GM19438 (cell line): Measurements from ENCODE around the gene PDZD4.

Source experiments
- ATAC-seq: cut with Tn5 transposase; IDR thresholded peaks from one replicate; pipeline ENCODE4 v1.9.1; 2021; ENCODE audit warnings: low read depth; ENCODE audit not compliant: unreplicated experiment

Gene PDZD4

DNA sequence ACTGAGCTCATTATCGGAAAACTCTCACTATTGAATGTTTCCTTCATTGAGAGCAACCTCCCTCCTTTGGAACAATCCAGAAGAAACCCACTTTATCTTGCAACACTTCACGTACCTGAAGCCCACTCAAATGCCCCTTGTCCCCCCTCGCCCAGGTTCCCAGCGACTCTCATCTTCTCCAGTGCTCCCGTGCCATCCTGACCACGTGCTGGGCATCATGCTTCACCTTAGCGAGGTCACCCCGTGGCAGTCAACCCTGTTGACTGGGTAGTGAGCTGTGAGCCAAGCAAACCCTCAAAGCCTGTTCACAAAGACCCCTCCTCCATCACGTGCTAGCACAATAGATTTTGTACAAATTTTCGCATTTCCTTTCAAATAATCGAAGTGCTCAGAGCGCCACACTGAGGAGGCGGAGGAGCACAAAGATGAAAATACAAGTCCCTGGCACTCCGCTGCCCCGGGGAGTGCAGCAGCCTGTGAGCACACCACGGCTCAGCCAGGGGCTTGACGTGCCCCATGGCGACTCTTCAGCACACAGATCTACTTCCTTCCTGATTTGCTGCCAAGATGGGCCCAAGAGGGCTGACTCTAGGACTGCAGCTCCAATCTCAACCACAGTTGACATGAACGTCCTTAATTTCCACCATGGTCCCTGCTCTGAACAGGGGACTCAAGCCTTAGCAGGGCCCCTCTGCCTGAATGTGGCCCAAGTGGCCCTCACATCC, 15.6 kb downstream of the PDZD4 start:
- no peak for ATAC-seq

DNA sequence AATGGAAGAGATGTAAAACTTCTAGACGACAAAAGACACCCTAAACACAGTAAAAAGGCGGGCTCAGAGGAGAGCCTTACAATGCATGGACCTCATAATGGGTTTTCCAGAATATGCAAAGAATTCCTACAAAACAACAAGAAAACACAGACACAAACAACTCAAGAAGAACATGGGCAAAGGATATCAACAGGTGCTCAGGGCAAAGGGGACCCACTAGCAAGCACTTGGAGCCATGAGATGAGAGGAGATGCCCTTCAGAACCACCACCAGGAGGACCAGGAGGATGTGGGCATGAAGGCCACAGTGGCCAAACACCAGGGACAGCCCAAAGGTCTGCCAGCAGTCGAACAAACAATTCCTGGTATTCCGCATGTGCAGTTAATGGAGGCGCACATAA, 17.2 kb downstream of the PDZD4 start:
- ATAC-seq: no peak

- no peak for ATAC-seq
These were observed 18.1 kb downstream of the PDZD4 start for GRCh38 chrX:153812220-153812619.

DNA sequence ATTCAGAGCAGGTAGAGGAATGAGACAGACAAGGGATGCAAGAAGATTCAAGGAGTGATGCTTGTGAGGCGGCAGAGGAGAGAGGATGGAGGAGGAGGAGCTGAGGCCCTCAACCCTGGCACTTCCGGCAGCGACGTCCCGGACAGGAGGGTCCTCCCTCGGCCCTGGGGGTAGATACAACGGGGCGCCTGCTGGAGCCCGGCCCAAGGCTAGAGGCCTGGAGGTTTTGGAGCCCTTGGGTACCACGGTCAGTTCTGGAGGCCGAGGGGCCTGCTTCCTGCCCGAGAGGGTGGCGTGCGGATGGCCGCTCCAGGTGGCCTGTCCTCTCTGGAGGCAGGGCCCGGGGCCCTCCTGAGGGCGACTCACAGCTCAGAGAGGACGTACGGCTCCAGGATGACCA, 22.4 kb downstream of the PDZD4 start:
- no peak for ATAC-seq

- ATAC-seq: no peak
These were observed 23.3 kb downstream of the PDZD4 start for GRCh38 chrX:153806999-153807575.

- no peak for ATAC-seq
These were observed 24.9 kb downstream of the PDZD4 start for GRCh38 chrX:153805436-153805835.

GRCh38 chrX:153804621-153805020, 25.7 kb downstream of the PDZD4 start:
- ATAC-seq: no peak

DNA sequence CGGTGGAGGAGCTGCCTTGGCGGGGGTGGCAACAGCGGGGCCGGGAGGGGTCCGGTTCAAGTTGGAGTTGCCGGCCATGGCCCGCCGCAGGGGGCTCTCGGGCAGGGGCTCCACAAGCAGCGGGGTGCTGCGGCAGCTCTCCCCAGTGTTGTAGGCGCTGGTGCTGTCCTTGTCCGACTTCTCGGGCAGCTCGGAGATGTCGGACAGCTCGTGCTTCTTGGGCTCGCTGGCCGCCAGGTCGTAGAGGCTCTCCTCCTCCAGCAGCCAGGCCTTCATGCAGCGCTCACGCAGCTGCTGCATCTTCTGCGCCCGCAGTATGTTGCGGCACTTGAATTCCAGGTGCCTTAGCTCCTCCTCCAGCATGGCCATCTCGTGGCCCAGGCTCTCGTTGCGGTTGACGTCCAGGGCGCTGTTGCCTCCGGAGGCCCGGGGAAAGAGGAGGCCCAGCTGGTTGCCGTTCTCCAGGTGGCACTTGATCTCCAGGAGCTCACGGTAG, 26.2 kb downstream of the PDZD4 start:
- no peak for ATAC-seq

GRCh38 chrX:153803211-153804099, 26.9 kb downstream of the PDZD4 start:
- ATAC-seq: no peak

- no peak for ATAC-seq
These were observed 27.8 kb downstream of the PDZD4 start for GRCh38 chrX:153802513-153803045.

- ATAC-seq: no peak
These were observed 28.7 kb downstream of the PDZD4 start for GRCh38 chrX:153801669-153802068.

DNA sequence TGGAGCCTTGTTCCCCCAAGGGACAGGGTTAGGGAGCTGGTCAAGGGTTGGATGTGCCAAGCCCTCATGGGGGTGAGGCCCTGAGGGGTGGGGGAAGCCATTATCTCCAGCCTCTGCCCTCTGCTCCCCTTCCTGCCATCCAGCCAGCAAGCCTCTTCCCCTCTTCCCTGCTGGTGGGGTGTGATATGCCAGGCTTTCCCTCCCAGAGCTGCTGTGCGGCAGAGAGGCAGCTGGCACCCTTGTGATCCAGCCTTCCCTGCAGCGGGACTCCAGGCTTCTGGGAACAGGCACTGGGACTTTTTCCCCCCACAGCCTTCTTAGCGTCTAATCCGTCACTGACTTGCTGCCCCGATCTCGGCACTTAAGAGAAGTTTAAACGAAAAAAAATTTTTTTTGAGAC, 29.6 kb downstream of the PDZD4 start:
- ATAC-seq: no peak

DNA sequence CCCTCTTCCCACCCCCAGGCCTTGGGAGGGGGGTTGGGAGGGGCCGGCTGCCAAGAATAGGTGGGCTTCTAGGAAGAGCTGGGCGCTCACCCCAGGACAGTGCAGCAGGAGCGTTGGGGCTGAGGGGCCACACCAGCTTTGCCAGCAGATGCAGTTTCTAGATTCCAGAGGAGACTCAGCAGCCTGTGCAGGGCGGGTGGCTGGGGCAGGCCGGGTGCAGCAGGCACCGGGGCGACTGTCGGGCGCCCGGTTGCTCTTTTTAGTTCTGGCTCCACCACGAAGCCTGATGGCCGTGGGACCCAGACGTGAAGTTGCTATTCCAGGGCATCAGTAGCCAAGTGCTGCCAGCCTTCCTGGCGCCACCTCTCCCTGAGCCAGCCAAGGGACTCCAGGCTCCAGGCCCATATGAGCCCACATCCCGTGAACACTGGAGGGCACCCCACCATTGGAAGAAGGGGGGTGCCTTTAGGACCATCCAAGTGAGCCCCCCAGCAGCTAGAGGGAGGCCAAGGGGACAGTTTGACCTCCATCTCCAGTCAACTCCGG, 30.1 kb downstream of the PDZD4 start:
- no peak for ATAC-seq

DNA sequence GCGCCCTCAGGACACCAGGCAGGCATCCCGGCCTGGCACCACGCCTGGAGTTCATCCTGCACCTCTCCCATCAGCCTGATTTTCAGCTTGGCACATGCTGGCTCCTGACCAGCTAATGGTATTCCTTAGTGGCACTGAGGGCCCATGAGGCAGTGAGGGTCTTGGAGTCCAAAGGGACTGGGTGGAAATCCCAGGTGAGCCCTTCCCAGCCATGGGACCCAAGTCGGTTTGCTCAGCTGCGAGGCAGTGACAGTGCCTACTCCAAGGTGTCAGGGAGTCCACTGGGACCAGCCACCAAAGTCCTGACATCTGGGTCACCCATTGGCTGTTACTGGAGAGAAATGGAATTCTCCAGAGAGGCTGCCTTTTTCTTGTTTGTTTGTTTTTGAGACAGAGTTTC, 31.0 kb downstream of the PDZD4 start:
- ATAC-seq: no peak

DNA sequence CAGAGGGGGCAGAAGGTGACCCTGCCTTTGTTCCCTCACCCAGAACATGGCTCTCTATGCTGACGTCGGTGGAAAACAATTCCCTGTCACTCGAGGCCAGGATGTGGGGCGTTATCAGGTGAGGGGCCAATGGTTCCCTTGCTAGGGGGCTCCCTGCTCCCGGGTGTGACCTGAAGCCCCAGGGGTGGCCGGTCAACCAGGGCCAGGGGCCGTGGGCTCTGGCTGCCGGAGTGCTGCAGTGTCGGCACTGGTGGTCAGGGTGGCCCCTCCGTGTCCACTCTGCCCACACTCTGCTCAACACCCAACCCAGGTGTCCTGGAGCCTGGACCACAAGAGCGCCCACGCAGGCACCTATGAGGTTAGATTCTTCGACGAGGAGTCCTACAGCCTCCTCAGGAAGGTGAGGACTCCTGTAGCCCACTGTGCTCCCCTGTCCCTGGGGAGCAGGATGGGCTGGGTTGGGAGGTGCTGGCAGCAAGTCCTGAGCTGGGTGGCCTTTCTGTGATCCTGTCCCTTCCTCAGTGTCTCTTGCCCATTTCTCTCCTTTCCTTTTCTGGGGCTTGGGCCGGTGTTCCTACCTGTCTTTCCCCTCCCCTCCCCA, 32.8 kb downstream of the PDZD4 start:
- ATAC-seq: no peak

DNA sequence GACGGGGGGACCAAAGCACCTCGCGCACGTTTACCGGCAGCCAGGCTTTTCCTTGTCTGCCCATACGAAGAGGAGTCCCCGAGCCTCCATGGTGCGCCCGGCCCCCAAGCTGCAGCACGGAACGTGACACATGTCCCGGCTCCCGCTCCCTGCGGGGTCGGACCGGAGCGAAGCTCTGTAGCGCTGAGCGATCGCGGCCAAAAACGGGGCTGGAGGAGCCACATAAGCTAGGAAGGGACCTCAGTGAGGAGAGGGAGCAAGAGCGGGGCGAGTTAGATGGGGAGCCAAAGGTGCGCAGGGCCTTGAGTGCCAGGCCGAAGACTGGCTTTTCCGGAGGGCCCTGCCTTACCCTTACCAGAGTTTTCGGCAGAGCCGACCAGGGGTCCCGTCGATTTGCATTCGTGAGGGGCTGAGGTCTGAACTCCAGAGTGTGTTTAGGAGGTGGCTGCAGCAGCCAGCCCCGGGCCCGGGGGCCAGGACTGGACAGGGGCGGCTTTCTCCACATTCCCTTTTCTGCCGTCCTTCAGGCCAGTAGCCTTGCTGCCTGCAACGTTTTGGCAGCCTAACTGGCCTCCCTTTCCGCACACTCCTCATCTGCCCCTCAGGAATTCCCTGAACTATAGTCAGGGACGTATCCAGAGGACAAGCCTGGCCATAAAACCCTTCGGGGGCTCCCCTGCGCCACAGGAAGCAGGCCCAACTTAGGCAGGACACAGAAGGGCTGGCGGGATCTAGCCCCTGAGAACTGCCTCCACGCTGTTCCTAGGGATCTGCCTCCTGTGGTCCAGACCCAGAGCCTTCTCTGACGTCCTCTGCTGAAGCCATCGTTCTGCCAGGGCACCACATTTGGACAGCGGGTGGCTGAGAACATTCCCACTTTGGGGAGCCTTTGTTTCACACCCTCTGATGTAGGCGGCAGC, 35.2 kb downstream of the PDZD4 start:
- ATAC-seq: no peak

GRCh38 chrX:153794018-153794896, 36.1 kb downstream of the PDZD4 start, which contains the start of the genes IDH3G and SSR4:
TSS of gene IDH3G (minus strand) at chrX:153794375. CDS start at chrX:153794326, 49 bp downstream.
TSS of gene SSR4 (plus strand) at chrX:153794668. CDS start at chrX:153794688, 20 bp downstream.
- peak; percentile 86 for ATAC-seq

DNA sequence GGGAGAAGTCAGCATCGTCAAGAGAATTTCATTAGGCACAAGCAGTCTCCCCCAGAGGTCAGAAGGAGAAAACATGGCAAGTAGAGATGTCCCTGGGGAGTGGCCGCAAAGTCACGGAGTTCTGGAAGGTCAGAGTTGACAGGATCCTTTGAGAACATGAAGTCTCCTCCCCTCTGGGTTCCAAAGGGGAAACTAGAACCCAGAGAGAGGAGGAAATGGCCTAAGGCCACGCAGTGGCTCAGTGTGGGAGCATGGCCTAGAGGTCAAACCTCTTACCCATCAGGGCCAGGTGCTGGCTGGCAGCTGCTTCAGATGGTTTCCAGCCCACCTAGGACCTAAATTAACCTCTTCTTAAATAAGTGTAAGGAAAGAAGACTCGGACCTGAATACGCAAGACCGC, 37.1 kb downstream of the PDZD4 start:
- ATAC-seq: no peak
